KG1 (cell line): ENCODE results near the gene OR13C9.
"Not testable (repeated sequence)": the region's sequence is repeated elsewhere in the genome, so short reads cannot be mapped to it uniquely, and the experiment has no call there.

Experiments used
- DNase-seq: peaks from one replicate; lab custom pipeline; 2025; lab: John Stamatoyannopoulos, UW

Gene OR13C9, protein sequence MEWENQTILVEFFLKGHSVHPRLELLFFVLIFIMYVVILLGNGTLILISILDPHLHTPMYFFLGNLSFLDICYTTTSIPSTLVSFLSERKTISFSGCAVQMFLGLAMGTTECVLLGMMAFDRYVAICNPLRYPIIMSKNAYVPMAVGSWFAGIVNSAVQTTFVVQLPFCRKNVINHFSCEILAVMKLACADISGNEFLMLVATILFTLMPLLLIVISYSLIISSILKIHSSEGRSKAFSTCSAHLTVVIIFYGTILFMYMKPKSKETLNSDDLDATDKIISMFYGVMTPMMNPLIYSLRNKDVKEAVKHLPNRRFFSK

DNA sequence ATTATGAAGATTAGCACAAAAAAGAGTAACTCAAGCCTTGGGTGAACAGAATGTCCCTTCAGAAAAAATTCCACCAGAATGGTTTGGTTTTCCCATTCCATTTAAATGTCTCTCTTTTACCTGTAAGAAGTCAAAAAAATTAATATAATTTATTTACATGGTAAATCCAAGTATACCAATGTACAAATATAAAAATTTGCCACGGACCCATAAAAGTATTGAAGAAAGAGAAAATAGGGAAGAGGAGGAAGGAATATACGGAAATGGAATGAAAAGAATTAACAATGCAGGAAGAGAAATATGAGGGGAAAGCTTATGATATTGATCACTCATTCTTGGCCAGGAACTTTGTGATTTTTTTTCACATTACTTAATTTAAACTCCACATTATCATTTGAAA, at the start of gene OR13C9:
OR13C9 (minus strand) TSS at position 101 of the 400 bp plus-strand sequence; CDS start at position 101, 0 bp downstream.
- no peak for DNase-seq

DNA sequence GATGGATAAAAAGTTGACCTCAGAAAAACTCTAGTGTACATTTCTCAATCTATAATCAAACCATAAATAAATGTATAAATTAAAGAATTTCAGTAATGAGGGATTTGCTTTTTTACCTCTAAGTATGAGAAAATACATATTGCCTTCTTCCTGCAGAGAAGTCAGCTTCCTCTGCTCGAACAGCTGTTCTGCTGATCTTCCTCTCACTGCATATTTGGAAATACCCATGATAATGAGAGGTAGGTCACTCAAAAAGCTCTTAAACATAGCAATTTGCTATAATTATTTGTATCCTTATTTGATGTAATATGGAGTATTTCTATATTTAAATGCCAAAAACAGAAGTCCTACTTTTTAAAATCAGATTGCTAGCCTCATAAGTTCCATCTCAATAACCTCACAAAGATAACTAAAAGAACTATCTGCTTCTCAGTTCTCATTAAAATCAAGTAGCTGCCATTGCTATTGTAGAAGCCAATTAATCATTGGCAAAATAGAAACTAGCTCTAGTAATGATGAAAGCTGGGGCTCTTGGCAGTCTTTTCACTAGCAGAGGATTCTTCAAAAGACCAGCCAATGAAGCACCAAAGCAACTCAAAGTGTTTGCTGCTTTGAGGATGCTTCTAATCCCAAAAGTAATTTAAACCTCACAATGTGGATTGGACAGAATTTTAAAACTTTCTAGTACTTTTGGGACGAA, 40.6 kb upstream of the OR13C9 start:
- no peak for DNase-seq

DNA sequence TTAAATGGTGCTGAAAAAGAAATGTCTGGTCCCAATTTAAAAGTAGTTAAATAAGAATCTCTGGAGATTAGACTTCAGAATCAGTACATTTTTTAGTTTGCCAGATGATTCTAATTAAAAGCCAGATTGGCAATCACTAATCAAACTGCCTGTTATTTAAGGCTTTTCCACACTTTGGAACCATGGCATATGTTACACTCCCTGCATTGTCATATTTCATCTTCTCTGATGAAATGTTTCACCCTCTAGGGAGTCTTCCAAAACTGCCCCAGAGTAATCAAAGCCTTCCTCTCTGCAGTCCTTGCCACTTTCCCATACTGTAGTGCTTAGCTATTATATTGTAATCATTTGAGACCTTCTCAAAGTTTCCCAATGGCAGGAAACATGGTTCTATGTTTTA, 17.5 kb upstream of the OR13C9 start:
- DNase-seq, result no peak

DNA sequence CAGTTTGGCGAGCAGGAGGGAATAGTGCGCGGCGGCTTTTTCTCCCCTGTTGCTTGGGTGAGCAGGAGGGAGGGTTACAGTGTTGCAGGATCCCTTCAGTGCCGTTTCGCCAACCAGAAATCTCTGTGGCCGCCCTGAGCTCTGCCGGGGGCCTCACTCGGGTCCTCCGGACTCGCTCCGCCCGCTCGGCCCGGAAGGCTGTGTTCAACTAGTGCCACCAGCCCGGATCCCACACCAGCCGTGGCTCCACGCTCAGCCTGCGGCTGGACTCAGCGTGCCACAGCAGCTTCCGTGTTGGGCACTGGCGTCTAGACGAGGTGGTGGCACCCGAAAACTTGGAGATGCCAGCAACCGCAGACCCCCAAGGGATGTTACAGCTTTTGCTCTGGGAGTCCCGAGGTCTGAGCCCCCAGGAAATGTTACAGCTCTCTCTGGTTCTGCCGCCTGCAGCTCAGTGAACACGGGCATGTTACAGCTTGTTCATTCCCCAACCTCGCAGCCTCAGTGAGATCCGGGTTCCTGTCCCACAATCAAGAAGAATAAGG, 16.0 kb upstream of the OR13C9 start:
- no peak for DNase-seq

DNA sequence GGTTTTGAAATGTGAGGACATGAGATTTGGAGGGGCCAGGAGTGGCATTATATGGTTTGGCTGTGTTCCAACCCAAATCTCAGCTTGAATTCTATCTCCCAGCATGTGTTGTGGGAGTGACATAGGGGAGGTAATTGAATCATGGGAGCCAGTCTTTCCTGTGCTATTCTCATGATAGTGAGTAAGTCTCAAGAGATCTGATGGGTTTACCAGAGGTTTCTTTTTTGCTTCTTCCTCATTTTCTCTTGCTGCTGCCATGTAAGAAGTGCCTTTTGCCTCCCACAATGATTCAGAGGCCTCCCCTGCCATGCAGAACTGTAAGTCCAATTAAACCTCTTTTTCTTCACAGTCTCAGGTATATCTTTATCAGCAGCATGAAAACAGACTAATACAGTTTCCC, 8.0 kb upstream of the OR13C9 start:
- not testable (repeated sequence) for DNase-seq

DNA sequence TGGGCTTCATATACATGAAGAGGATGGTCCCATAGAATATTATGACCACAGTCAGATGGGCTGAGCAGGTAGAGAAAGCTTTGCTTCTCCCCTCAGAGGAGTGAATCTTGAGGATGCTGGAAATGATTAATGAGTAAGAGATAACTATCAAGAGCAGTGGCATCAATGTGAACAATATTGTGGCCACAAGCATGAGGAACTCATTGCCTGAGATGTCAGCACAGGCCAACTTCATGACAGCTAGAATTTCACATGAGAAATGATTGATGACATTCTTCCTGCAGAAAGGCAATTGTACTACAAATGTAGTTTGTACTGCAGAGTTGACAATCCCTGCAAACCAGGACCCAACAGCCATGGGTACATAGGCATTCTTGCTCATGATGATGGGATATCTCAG, 586 bp downstream of the OR13C9 start:
- DNase-seq, result no peak

DNA sequence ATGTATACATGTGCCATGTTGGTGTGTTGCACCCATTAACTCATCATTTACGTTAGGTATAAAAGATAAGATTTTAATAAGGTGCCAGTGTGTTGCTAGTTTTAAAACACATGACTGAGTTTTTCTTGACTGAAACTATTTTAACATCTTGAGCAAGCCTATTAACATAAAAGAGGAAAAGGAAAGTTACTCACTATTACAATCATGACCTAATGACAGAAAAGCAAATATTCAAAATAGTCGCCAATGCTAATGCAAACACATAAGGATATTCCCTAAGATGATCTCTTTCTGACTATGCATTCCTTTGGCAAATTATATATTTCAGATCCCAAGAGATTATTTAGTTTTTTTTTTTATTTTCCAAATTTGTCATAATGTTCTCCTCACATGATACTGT, 6.8 kb downstream of the OR13C9 start:
- no peak for DNase-seq

DNA sequence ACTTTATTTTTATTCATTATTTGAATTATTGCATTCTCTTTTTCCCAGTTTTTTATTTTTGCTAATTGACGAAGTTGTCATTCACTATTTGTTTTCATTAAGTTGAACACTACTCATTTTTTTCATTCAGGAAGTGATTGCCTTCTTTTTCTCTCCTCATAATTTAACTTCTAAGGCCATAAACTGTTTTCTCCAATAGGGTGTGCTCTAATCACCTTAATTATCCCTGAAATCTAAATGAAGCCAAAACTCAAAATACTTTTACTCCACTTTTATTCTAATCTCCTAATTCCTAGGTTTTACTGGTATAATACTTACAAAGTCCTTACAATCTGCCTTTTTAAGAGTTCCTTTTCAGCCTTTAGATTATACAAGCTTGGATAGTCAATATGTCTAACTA, 9.7 kb downstream of the OR13C9 start:
- no peak for DNase-seq

DNA sequence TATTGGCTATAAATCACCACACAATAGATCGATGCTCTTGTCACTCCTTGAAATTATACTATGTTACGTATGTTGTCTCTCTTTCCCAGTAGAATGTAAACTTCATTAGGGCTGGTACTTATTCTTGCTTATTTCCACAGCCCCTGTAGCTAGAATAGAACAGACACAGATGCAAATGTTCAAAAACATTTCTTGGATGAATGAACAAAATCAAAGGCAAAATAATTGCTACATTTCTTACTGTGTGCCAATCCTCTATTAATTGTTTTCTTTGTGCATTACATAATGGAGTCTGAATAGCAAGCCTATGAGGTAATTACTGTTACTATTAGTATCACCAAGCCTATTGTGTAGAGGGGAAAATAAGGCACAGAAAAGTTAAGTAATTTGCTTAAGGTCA, 11.9 kb downstream of the OR13C9 start:
- no peak for DNase-seq

DNA sequence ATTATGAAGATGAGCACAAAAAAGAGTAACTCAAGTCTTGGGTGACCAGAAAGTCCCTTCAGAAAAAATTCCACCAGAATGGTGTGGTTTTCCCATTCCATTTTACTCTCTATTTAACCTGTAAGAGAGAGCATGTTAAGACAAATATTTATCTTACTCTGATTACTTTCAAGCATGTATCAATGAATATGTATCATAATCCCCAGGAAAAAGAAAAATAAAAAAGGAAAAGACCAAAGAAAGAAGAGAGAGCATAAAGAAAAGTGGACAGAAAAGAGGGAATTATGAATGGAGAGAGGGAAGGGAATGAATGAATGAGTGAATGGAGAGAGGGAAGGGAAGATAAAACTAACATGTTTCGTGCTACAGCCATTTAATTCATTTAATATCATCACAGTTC, 12.5 kb downstream of the OR13C9 start, which contains the start of gene OR13C2:
OR13C2 (minus strand) TSS at position 101 of the 400 bp plus-strand sequence; CDS start at position 101, 0 bp downstream.
- not testable (repeated sequence) for DNase-seq

DNA sequence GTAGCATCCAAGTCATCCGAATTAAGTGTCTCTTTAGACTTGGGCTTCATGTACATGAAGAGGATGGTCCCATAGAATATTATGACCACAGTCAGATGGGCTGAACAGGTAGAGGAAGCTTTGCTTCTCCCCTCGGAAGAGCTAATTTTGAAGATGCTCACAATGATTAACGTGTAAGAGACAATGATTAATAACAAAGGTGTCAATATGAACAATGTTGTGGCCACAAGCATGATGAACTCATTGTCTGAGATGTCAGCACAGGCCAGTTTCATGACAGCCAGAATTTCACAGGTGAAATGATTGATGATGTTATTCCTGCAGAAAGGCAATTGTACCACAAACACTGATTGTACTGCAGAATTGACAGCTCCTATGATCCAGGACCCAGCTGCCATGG, 13.2 kb downstream of the OR13C9 start:
- no peak for DNase-seq

DNA sequence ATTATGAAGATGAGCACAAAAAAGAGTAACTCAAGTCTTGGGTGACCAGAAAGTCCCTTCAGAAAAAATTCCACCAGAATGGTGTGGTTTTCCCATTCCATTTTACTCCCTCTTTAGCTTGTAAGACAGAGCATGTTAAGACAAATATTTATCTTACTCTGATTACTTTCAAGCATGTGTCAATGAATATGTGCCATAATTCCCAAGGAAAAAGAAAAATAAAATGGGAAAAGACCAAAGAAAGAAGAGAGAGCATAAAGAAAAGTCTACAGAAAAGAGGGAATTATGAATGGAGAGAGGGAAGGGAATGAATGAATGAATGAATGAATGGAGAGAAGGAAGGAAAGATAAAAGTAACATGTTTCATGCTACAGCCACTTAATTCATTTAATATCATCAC, 18.7 kb downstream of the OR13C9 start, which contains the start of gene OR13C5:
OR13C5 (minus strand) TSS at position 101 of the 400 bp plus-strand sequence; CDS start at position 101, 0 bp downstream.
- not testable (repeated sequence) for DNase-seq

DNA sequence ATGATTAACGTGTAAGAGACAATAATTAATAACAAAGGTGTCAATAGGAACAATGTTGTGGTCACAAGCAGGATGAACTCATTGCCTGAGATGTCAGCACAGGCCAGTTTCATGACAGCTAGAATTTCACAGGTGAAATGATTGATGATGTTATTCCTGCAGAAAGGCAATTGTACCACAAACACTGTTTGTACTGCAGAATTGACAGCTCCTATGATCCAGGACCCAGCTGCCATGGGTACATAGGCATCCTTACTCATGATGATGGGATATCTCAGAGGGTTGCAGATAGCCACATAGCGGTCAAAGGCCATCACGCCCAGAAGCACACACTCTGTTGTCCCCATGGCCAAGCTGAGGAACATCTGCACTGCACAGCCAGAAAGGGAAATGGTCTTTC, 19.3 kb downstream of the OR13C9 start:
- DNase-seq, result not testable (repeated sequence)

DNA sequence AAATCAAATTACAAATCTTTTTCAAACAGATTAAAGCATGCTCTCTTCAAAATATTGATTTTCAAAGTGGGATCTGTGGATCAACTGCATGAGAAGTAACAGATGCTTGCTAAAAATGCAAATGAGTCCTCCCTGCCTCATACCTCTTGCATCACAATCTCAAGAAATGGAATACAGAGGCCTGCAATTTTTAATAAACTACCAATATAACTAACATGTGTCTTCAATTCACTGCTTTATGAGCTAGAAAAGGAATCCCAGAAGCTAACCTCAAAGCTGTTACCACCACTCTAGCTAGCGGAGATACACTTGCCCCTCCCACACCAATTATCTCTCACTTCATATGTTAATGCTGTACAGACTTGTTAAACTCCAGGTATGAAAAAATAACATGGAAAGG, 28.4 kb downstream of the OR13C9 start:
- no peak for DNase-seq

DNA sequence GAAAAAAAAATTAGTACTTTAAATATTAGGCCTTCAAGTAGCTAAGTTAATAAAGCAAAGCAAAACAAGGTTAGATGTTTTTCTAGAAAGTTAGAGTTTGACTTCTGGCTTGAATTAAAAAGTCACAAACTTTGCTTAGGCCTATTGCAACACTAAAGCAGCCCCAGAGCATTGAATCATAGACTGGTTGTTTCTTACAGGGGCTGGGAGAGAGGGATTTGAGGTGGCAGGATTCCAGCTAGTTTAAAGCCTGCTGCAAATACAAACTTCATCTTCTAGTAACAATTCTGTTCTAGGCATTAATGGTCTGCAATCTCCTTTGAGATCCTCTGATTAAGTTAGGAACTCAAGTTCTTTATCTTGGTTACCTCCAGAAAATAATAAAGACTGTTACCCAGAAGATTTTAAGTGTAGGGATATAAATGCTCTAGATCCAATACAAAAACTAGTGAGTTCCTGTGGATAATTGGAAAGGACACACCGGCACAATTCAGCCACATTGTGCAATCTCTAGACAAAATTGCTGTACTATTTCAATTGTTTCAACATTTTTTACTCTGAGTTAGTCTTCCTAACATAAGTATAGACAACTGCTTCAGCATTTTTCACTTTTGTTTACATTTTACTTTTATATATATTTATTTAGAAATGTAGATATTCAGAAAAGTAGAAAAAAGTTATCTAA, 31.4 kb downstream of the OR13C9 start:
- DNase-seq, result no peak

DNA sequence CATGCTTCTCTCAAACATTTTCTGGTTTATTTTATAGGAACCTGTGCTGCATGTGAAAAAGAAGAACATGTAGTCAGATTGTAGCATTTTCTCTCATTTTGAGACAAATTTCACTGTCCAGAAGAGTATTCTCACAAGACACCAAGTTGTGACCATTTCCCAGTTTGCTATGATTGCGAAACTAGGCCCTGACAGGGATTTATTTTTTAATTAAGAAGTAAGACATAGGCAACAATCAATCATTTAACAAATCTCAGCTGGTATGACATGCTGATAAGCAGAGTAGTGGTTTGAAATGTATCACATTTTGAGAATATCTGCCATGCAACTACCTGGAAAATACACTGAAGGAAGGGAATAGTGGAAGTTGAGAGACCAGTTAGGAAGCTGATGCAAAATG, 37.4 kb downstream of the OR13C9 start:
- DNase-seq, result no peak

DNA sequence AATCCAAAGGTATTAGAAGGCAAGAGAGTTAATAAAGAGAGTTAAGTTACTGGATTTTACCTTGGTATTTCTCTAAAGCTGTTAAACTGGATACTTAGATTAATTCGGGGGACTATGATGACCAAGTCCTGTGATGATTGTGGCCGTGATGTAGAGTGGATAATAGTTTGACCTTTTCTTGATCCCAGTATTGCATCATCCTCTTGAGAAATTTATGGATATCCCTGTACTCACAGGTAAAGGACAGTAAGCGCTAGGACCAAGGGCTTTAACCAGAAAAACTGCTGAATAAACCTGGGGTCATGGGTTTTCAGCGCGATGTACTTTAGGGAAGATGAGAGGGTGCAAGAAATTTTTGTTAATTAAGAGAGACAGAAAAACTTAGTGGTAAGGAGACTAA, 40.7 kb downstream of the OR13C9 start:
- DNase-seq, result no peak

DNA sequence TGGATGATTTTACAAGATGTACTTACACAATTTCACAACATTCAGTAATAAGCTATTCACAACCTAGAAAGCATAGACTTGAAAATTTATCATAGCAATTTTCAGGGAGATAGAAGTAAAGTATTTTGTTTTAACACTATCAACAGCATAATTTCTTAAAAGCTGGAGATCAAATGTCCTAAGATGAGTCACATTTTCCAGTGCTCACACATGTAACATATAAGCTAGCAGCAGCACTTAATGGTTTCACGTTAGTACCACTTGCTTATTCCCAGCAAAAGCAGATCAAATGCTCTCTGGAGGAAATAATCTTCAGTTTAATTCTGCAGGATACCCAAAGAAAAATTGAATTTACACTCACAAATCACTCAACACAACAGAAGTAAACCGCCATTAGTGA, 42.5 kb downstream of the OR13C9 start:
- no peak for DNase-seq

DNA sequence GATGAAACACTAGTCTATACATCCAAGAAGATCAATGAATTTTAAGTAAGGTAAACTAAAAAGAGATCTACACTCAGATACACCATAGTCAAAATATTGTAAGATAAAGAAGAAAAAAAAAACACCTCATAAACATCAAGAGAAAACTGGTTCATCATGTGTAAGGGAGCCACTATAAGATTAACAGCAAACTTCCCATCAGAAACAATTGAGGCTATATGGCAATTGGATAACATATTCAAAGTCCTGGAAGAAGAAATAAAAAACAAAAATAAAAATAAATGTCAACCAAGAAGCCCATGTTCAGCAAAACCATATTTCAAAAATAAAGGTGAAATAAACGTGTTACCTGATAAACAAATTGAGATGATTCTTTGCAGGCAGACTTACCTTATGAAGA, 45.4 kb downstream of the OR13C9 start:
- no peak for DNase-seq

DNA sequence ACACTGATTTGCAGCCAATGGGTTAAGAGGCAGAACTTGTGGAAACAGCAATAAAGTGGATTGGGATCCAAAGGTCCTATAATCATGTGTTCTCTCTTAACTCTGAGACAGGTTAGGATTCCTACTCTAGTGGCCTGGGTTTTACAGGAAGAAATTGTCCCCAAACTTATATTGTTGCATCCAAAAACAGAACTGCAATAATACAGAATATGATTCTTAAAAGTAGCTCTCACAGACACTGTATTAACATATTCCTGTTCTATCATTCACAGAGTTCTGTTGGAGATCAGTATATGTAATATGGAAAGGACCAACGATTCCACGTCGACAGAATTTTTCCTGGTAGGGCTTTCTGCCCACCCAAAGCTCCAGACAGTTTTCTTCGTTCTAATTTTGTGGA, 49.1 kb downstream of the OR13C9 start, which contains the start of gene OR13C8:
OR13C8 (plus strand) TSS at position 301 of the 400 bp plus-strand sequence; CDS start at position 301, 0 bp downstream.
- no peak for DNase-seq
